ENCODE results near the gene ZBP1.

Gene ZBP1

GRCh38 chr20:57557926-57558613, 62.2 kb downstream of the ZBP1 start:
- in situ Hi-C loops (cut with HindIII; ENCODE audit: low sequenced_read_pairs), result no loop called here
- DNase-seq (ENCODE audit: low read depth, low spot score), result no peak
- no peak for TF ChIP-seq CTCF (IDR thresholded peaks at IDR 0.05; ENCODE audit: low read depth, low read length)
- no peak overlapping the region for H3K4me3 ChIP-seq (ENCODE audit: low read depth, low read length)

- no peak overlapping the region for H3K4me3 ChIP-seq (ENCODE audit: low read depth, low read length)
- in situ Hi-C loops (cut with HindIII; ENCODE audit: low sequenced_read_pairs), result no loop called here
- no peak for DNase-seq (ENCODE audit: low read depth, low spot score)
- no peak for TF ChIP-seq CTCF (IDR thresholded peaks at IDR 0.05; ENCODE audit: low read depth, low read length)
Measured at GRCh38 chr20:57556980-57557274, 63.3 kb downstream of the ZBP1 start.

GRCh38 chr20:57555457-57556184, 64.6 kb downstream of the ZBP1 start:
- TF ChIP-seq CTCF (IDR thresholded peaks at IDR 0.05; ENCODE audit: low read depth, low read length), result no peak
- DNase-seq (ENCODE audit: low read depth, low spot score), result no peak
- in situ Hi-C loops (cut with HindIII; ENCODE audit: low sequenced_read_pairs), result no loop called here

More at GRCh38 chr20:57555457-57556184, 64.6 kb downstream of the ZBP1 start:
- no peak overlapping the region for H3K4me3 ChIP-seq (ENCODE audit: low read depth, low read length)

Data from astrocyte of the spinal cord (primary cell).